Measurements from ENCODE around the gene LIMS1.
"Not testable (repeated sequence)": the region's sequence is repeated elsewhere in the genome, so short reads cannot be mapped to it uniquely, and the experiment has no call there.

Gene LIMS1

GRCh38 chr2:108553209-108553919 lies 19.1 kb downstream of the LIMS1 start:
- DNase-seq: no peak

- DNase-seq: no peak
These were observed 20.3 kb downstream of the LIMS1 start for GRCh38 chr2:108554528-108554927.

GRCh38 chr2:108555572-108555971 lies 21.3 kb downstream of the LIMS1 start:
- DNase-seq: no peak

GRCh38 chr2:108556581-108556980 lies 22.3 kb downstream of the LIMS1 start:
- not testable (repeated sequence) for DNase-seq

- DNase-seq: no peak
These were observed 26.1 kb downstream of the LIMS1 start for GRCh38 chr2:108560241-108560811.

GRCh38 chr2:108560895-108561530 lies 26.7 kb downstream of the LIMS1 start:
- no peak for DNase-seq

- no peak for DNase-seq
These were observed 28.0 kb downstream of the LIMS1 start for GRCh38 chr2:108562274-108562673.

- DNase-seq: no peak
These were observed 30.2 kb downstream of the LIMS1 start for GRCh38 chr2:108564510-108564909.

GRCh38 chr2:108565778-108566375 lies 31.6 kb downstream of the LIMS1 start:
- DNase-seq: no peak

GRCh38 chr2:108570416-108570815 lies 36.1 kb downstream of the LIMS1 start:
- DNase-seq: no peak

GRCh38 chr2:108571286-108571685 lies 37.0 kb downstream of the LIMS1 start:
- DNase-seq: no peak

- no peak for DNase-seq
These were observed 38.8 kb downstream of the LIMS1 start for GRCh38 chr2:108573061-108573460.

- DNase-seq: no peak
These were observed 40.1 kb downstream of the LIMS1 start for GRCh38 chr2:108574332-108574731.

GRCh38 chr2:108575132-108575966 lies 41.1 kb downstream of the LIMS1 start:
- no peak for DNase-seq

GRCh38 chr2:108577099-108577498 lies 42.8 kb downstream of the LIMS1 start:
- DNase-seq: no peak

GRCh38 chr2:108579623-108580022 lies 45.4 kb downstream of the LIMS1 start:
- DNase-seq: no peak

GRCh38 chr2:108580050-108580449 lies 45.8 kb downstream of the LIMS1 start:
- no peak for DNase-seq

- peak; percentile 30 to 42 for DNase-seq
These were observed 49.7 kb downstream of the LIMS1 start for GRCh38 chr2:108583903-108584520.

GRCh38 chr2:108585436-108585835 lies 51.2 kb downstream of the LIMS1 start:
- no peak for DNase-seq

GRCh38 chr2:108586116-108586515 lies 51.8 kb downstream of the LIMS1 start:
- no peak for DNase-seq

GRCh38 chr2:108586631-108587030 lies 52.4 kb downstream of the LIMS1 start:
- DNase-seq: no peak

- DNase-seq: no peak
These were observed 53.4 kb downstream of the LIMS1 start for GRCh38 chr2:108587621-108588020.
